Activated CD4-positive, alpha-beta T cell treated with anti-CD3 and anti-CD28 coated beads, Interleukin-2, Interleukin-6, amounts not matched to agents 100 ng/mL and 50 ng/mL, durations not matched to agents 16 hours and 8 hours (primary cell): ENCODE results near the gene MED15.
"Not testable (repeated sequence)": the region's sequence is repeated elsewhere in the genome, so short reads cannot be mapped to it uniquely, and the experiment has no call there.

Source experiments
- DNase-seq: peaks from one replicate; pipeline ENCODE4 v3.0.0-alpha.2; 2020

Gene MED15

GRCh38 chr22:20606784-20607128, 99.3 kb downstream of the MED15 start:
- no peak for DNase-seq

- no peak for DNase-seq
Observed at GRCh38 chr22:20607157-20607907, 99.9 kb downstream of the MED15 start.

DNA sequence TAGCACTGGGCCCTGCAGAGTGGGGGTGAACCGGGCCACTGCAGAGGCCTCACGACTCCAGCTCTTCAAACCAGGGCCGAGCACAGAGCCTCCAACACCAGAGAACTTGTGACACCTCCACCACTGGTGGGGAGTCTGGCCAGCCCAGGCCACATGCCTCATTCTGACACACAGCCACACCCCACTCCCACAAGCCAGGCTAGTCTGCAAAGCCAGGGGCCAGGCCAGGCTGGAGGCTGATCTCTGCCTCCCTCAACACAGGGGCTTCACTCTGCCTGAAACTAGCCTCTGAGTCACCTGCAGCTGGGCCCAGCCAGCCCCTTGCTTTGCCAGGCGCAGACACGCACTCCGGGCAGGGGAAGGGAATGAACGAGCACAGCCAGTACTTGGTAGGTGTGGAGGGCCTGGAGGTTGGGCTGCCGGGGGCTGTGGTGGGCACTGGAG, 102.9 kb downstream of the MED15 start:
- DNase-seq: no peak

GRCh38 chr22:20610757-20611156, 103.3 kb downstream of the MED15 start:
- no peak for DNase-seq

GRCh38 chr22:20611418-20611817, 104.0 kb downstream of the MED15 start:
- DNase-seq: no peak

GRCh38 chr22:20613301-20613700, 105.9 kb downstream of the MED15 start:
- DNase-seq: no peak

- DNase-seq: no peak
Observed at GRCh38 chr22:20615021-20615420, 107.6 kb downstream of the MED15 start.

- DNase-seq: no peak
Observed at GRCh38 chr22:20615533-20616450, 108.4 kb downstream of the MED15 start.

DNA sequence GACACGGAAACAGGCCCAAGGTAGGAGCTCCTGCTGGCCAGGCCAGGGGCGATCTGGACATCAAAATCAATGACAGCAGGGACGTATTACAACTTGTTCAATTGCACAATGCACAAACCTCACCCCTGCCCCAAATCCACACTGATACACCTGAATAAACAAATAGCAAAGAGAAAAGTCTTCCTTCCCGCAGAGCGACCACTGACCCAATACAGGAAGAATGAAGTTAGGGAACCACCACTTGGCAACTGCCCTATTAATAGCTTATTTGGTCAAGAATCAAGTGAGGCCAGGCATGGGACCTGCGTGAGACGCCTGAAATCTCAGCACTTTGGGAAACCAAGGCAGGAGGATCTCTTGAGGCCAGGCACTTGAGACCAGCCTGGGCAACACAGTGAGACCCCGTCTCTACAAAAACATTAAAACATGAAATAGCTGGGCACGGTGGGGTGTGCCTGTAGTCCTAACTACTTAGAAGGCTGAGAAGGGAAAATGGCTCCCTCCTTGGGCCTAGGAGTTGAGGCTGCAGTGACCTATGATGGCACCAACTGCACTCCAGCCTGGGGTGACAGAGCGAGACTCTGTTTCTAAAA, 109.1 kb downstream of the MED15 start:
- no peak for DNase-seq

GRCh38 chr22:20618488-20618887, 111.1 kb downstream of the MED15 start:
- DNase-seq: no peak

GRCh38 chr22:20619045-20619892, 111.9 kb downstream of the MED15 start:
- no peak for DNase-seq

- DNase-seq: not testable (repeated sequence)
Observed at GRCh38 chr22:20619893-20620194, 112.4 kb downstream of the MED15 start.

DNA sequence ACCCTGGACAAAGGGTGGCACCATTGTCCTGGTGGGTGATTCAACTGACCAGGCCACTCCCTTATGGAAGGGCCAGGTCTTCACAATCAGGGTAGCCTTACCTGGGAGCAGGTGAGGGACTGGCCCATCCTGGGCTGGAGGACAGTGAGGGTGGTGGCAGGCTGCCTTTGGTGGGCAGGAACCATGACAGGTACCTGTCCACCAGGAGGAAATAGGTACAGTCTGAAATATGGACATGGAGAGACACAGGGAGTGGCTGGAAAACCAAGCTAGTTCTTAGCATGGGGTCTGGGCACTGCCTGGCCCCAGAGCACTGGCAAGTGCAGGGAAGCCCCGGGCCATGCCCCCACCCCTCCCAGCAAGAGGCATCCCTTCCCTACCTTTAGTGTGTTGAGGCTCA, 113.8 kb downstream of the MED15 start:
- DNase-seq: no peak

- no peak for DNase-seq
Observed at GRCh38 chr22:20622650-20623339, 115.4 kb downstream of the MED15 start.

DNA sequence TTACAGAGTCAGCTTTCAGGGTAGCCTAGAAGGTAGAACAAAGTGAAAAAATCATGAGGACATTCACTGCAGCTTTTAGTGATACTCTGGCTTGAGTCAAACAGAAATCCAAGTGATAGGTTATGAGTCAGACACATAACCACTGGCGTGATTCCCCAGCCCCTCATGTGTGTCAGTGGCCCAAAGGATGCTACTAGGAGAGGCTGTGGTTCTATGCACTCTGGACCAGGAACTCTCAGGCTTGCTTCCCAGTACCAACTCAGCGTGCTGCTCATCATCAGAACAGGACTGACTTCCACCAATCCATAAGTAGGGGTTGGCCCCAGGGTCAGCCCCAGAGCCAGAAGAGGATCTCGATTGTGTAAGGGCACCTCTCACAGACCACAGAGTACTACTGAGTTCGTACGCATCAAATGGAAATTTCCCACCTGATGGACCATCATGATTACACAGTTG, 116.8 kb downstream of the MED15 start:
- peak; percentile 89 for DNase-seq

- no peak for DNase-seq
Observed at GRCh38 chr22:20625270-20625669, 117.9 kb downstream of the MED15 start.

DNA sequence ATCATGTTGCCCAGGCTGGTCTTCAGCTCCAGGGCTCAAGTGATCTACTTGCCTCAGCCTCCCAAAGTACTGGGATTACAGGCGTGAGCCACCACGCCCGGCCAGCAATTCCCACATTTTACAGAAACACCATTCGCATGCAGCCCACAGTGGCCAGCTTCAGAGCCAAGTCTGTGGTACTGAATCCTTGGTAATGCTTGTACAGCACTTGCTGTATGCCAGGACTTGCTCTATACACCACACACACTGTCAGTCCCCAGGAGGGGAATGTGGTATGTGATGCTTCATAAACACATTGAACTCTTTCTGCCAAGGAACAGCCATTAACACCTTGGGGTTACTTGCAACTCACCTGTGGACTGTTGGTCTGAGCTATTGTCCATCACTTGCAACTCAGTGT, 119.4 kb downstream of the MED15 start:
- DNase-seq: no peak

GRCh38 chr22:20627432-20627831, 120.0 kb downstream of the MED15 start:
- DNase-seq: no peak

- DNase-seq: no peak
Observed at GRCh38 chr22:20628081-20628939, 120.9 kb downstream of the MED15 start.

- no peak for DNase-seq
Observed at GRCh38 chr22:20629401-20629800, 122.0 kb downstream of the MED15 start.
